K562 (cell line): Measurements from ENCODE around the gene C18orf63. TPM values are rescaled to one million over a fixed set of nuclear protein-coding genes. Genes with fewer than 3 reads are reported as not detected.

Experiments used
- ATAC-seq: fragments of 200-7000 bp; cut with Tn5 transposase; 3 replicates; pipeline ENCODE4 v1.9.1; 2020; ENCODE audit warnings: moderate library complexity
- BruUV-seq: library from RNA; stranded (reverse); fragments of 400-500 nt; replicated peaks from 2 replicates; lab custom pipeline; 2021; lab: Mats Ljungman, UMichigan
- CTCF ChIA-PET: fragments of 300-600 bp; formaldehyde crosslinking; extraction: SDS; loops from one replicate; lab custom pipeline; 2021; ENCODE audit warnings: low intra/inter-chr PET ratio; lab: Yijun Ruan, JAX
- POLR2A ChIA-PET: fragments of 300-600, 350-650 bp; sonication (Branson Sonifier 250); formaldehyde crosslinking; extraction: SDS; loops from one replicate; lab custom pipeline; 2021; ENCODE audit warnings: antibody characterized with exemption, inconsistent platforms; lab: Yijun Ruan, JAX
- DNase-seq, 4 experiments: peaks; one replicate each; pipeline versions ENCODE4 v3.0.0 to v3.0.0-alpha.2; 2011 to 2018; ENCODE audit warnings: low spot score in 3 of 4, mixed read lengths in 3 of 4; ENCODE audit errors: extremely low read depth in 1 of 4
- FAIRE-seq: peaks from 2 replicates; lab custom pipeline; 2011; peaks lifted over from hg19 to GRCh38; lab: Jason Lieb, UNC
- H2AFZ ChIP-seq: 2 replicates; pipeline ENCODE4 v1.6.0; 2011; ENCODE audit warnings: low read depth, low read length, control low read depth, inconsistent platforms
- H3K27ac ChIP-seq: fragments of 200-600 bp; 3 replicates; pipeline ENCODE4 v1.8.0; 2011; ENCODE audit warnings: low read depth, mild to moderate bottlenecking, control low read depth, inconsistent platforms, low read length, moderate library complexity, mixed read lengths; ENCODE audit errors: extremely low read depth
- H3K27me3 ChIP-seq, 2 experiments: fragments of 300-600 bp in 1 of 2; 2 replicates in 1 of 2; 3 replicates in 1 of 2; pipeline versions ENCODE4 v1.6.0 to v1.8.0; 2011; ENCODE audit warnings: inconsistent platforms in 2 of 2, low read length in 2 of 2, mild to moderate bottlenecking in 1 of 2, mixed read lengths in 1 of 2, moderate library complexity in 1 of 2; ENCODE audit not compliant: control insufficient read depth in 2 of 2, insufficient read depth in 2 of 2
- H3K36me3 ChIP-seq: fragments of 300-600 bp; 3 replicates; pipeline ENCODE4 v1.8.0; 2011; ENCODE audit warnings: mild to moderate bottlenecking, low read length, inconsistent platforms; ENCODE audit not compliant: control insufficient read depth, insufficient read depth
- H3K4me1 ChIP-seq, 2 experiments: fragments of 200-600 bp in 1 of 2; replicated peaks in 1 of 2; 2 replicates in 1 of 2; 3 replicates in 1 of 2; pipeline versions ENCODE4 v1.5.1 to v1.8.0; 2011; ENCODE audit warnings: inconsistent platforms in 2 of 2, low read length in 2 of 2, mild to moderate bottlenecking in 1 of 2, mixed read lengths in 1 of 2, moderate library complexity in 1 of 2; ENCODE audit not compliant: control insufficient read depth in 2 of 2, insufficient read depth in 2 of 2
- H3K4me2 ChIP-seq: 2 replicates; pipeline ENCODE4 v1.6.1; 2011; ENCODE audit warnings: low read length, control low read depth, inconsistent platforms, mixed read lengths; ENCODE audit not compliant: insufficient read depth
- H3K4me3 ChIP-seq: fragments of 200-600 bp; sonication (generic), shearing (Covaris generic); 2 replicates; pipeline ENCODE4 v1.5.1; 2016; ENCODE audit warnings: control low read depth, inconsistent platforms
- H3K79me2 ChIP-seq: fragments of 200-600 bp; 3 replicates; pipeline ENCODE4 v1.8.0; 2011; ENCODE audit warnings: low read length, inconsistent platforms; ENCODE audit not compliant: control insufficient read depth, insufficient read depth
- H3K9ac ChIP-seq, 2 experiments: 2 replicates each; pipeline versions ENCODE4 v1.6.0 to v1.6.1; 2011; ENCODE audit warnings: low read depth in 2 of 2, low read length in 2 of 2, control low read depth in 1 of 2, inconsistent platforms in 1 of 2, mild to moderate bottlenecking in 1 of 2, mixed read lengths in 1 of 2; ENCODE audit not compliant: insufficient read depth in 1 of 2
- H3K9me1 ChIP-seq: one replicate; pipeline ENCODE4 v1.6.0; 2011; ENCODE audit warnings: inconsistent platforms, mild to moderate bottlenecking, low read length, moderate library complexity; ENCODE audit not compliant: control insufficient read depth, insufficient read depth
- H3K9me3 ChIP-seq: replicated peaks from 2 replicates; pipeline ENCODE4 v1.5.1; 2011; ENCODE audit warnings: low read depth, low read length, inconsistent platforms; ENCODE audit not compliant: control insufficient read depth, insufficient read depth
- H4K20me1 ChIP-seq: replicated peaks from 2 replicates; pipeline ENCODE4 v1.6.1; 2011; ENCODE audit warnings: low read length, inconsistent platforms, mixed read lengths; ENCODE audit not compliant: control insufficient read depth, insufficient read depth
- ARID4B ChIP-seq: sonication (generic); formaldehyde crosslinking; IDR thresholded peaks from 2 replicates; pipeline ENCODE4 v1.8.0; 2022; ENCODE audit warnings: mild to moderate bottlenecking, missing genetic modification reagents
- DEAF1 ChIP-seq: fragments of 450-650 bp; formaldehyde crosslinking; IDR thresholded peaks from 2 replicates; pipeline ENCODE4 v1.4.0; 2020; ENCODE audit warnings: mild to moderate bottlenecking, moderate library complexity
- GTF2E2 ChIP-seq: fragments of 200-800 bp; sonication (Bioruptor generic); IDR thresholded peaks from 2 replicates; pipeline ENCODE4 v1.6.1; 2016; ENCODE audit warnings: missing genetic modification characterization, missing compliant biosample characterization
- MCM2 ChIP-seq: fragments of 450-650 bp; IDR thresholded peaks from 2 replicates; pipeline ENCODE4 v1.6.1; 2017; ENCODE audit warnings: low read depth, mild to moderate bottlenecking
- NRF1 ChIP-seq, 2 experiments: fragments of 450-650 bp; IDR thresholded peaks in 1 of 2; conservative IDR thresholded peaks in 1 of 2; 2 replicates each; pipeline ENCODE4 v1.6.1; 2014; ENCODE audit warnings: mild to moderate bottlenecking in 2 of 2
- SMAD2 ChIP-seq: fragments of 150-350 bp; IDR thresholded peaks from 2 replicates; pipeline ENCODE4 v1.6.1; 2014; ENCODE audit warnings: low read depth, mild to moderate bottlenecking, low read length
- TBP ChIP-seq: optimal IDR thresholded peaks from 2 replicates; pipeline ENCODE3; 2011; ENCODE audit warnings: low read depth, low read length, improper control_type of control experiment
- ZBED1 ChIP-seq: IDR thresholded peaks from 2 replicates; pipeline ENCODE4 v1.6.1; 2014
- ZNF57 ChIP-seq: fragments of 450-650 bp; formaldehyde crosslinking; IDR thresholded peaks from 2 replicates; pipeline ENCODE4 v1.4.0; 2020; ENCODE audit warnings: mild to moderate bottlenecking, moderate library complexity
- WGBS: fragments of 100-300 bp; shearing (Covaris generic); methylation state at CpG from one replicate; pipeline ENCODE4 v1.1.6; 2016; ENCODE audit warnings: low coverage, mixed read lengths; ENCODE audit not compliant: insufficient coverage; ENCODE audit errors: missing lambda C conversion rate; 5-methylcytosine and 5-hydroxymethylcytosine counted together
- in situ Hi-C: fragments of 300-500 bp; cut with MboI; formaldehyde crosslinking; loops from 4 replicates; pipeline ENCODE4 v1.15.0; 2018; ENCODE audit warnings: inconsistent platforms, mixed read lengths
- intact Hi-C: fragments of 100-400 bp; cut with micrococcal nuclease; formaldehyde crosslinking; loops from 2 replicates; pipeline ENCODE4 v1.14.2; 2022
- polyA plus RNA-seq, 8 experiments: library from polyadenylated mRNA; depleted of rRNA in 4 of 8; stranded (reverse) in 5 of 8; unstranded in 3 of 8; fragments of >200 nt; fragmentation: Nextera tagmentation in 2 of 8; fragmentation: Illumina TruSeq in 1 of 8; extraction: Ambion mirVana in 2 of 8; extraction: Trizol in 1 of 8; gene quantifications; 2 replicates each; pipeline versions ENCODE4 v1.2.1 to v1.2.3, GENCODE V29; 2011 to 2014; ENCODE audit warnings: inconsistent platforms in 1 of 8, missing spikeins in 1 of 8
- total RNA-seq, 7 experiments: library from RNA; depleted of rRNA in 6 of 7; stranded (reverse); fragments of >200 nt in 6 of 7; fragmentation: Illumina TruSeq in 2 of 7; extraction: Trizol in 2 of 7; gene quantifications; 2 replicates each; pipeline versions ENCODE4 v1.2.1 to v1.2.3, GENCODE V29; 2011 to 2021; ENCODE audit warnings: low replicate concordance in 1 of 7

Gene C18orf63
- total and polyA plus RNA-seq, 9 of the 15 experiments (the other 6 are each of a cell fraction or from before 2014, with no cell fraction given) = not detected

- H3K36me3 ChIP-seq = no peaks in the 10 kb centered on the region
- no peak overlapping the region for H2AFZ ChIP-seq
- no peak overlapping the region for H3K27ac ChIP-seq
- BruUV-seq = no TSS peak
- in situ Hi-C loops (no loop called here), intact Hi-C loops (no loop called here)
- H3K27me3 ChIP-seq = no peaks in the 10 kb centered on the region
- H3K79me2 ChIP-seq = no peaks in the 10 kb centered on the region
- no peaks in the 10 kb centered on the region for H3K9me1 ChIP-seq
- no peak overlapping the region for H3K9ac ChIP-seq
- no peak for FAIRE-seq
- no peak for DNase-seq
- ChIA-PET POLR2A (no interaction called here), CTCF (no interaction called here)
- WGBS = 21% methylated on average over 10 of the region's 10 CpGs
- H4K20me1 ChIP-seq = no peaks in the 10 kb centered on the region
- H3K9me3 ChIP-seq = no peaks in the 10 kb centered on the region
- TF ChIP-seq MCM2 = no peak
- TF ChIP-seq NRF1 (conservative IDR thresholded peaks at IDR 0.05 in 1 of 2, IDR thresholded peaks at IDR 0.05 in 1 of 2) = no peak
- H3K4me2 ChIP-seq = no peak overlapping the region
- ATAC-seq = no peak
- H3K4me1 ChIP-seq = peaks cover 0 to under 1% of the 10 kb centered on the region in 2 experiments; a peak in 1 of 5 replicates
- no peak overlapping the region for H3K4me3 ChIP-seq
Observed at GRCh38 chr18:74282755-74283554, 32.7 kb upstream of the C18orf63 start.

- peaks cover 0 to 2% of the 10 kb centered on the region in 2 experiments; a peak in 2 of 5 replicates for H3K4me1 ChIP-seq
- H3K79me2 ChIP-seq = no peaks in the 10 kb centered on the region; the same call in 2 of the 3 replicates
- H3K36me3 ChIP-seq = no peaks in the 10 kb centered on the region
- no peak overlapping the region for H2AFZ ChIP-seq
- intact Hi-C loops (no loop called here), in situ Hi-C loops (no loop called here)
- no peak overlapping the region for H3K4me2 ChIP-seq
- no peaks in the 10 kb centered on the region for H4K20me1 ChIP-seq
- DNase-seq (no peak), ATAC-seq (no peak), FAIRE-seq (no peak)
- H3K9ac ChIP-seq = no peak overlapping the region
- no peaks in the 10 kb centered on the region for H3K9me1 ChIP-seq
- no peaks in the 10 kb centered on the region for H3K9me3 ChIP-seq
- 54% methylated on average over 8 of the region's 10 CpGs for WGBS
- no peak overlapping the region for H3K27ac ChIP-seq
- BruUV-seq = no TSS peak
- ChIA-PET CTCF (no interaction called here), POLR2A (no interaction called here)
- no peaks in the 10 kb centered on the region for H3K27me3 ChIP-seq
- H3K4me3 ChIP-seq = no peak overlapping the region
- TF ChIP-seq TBP = no peak
- no peak for TF ChIP-seq DEAF1 (CRISPR knock-in tag)
- TF ChIP-seq ZNF57 (CRISPR knock-in tag) = no peak
- no peak for TF ChIP-seq GTF2E2 (tag)
- no peak for TF ChIP-seq ARID4B
- no peak for TF ChIP-seq SMAD2
- no peak for TF ChIP-seq ZBED1
Observed at GRCh38 chr18:74283646-74284045, 32.0 kb upstream of the C18orf63 start.
